GM18951 (cell line): ENCODE data around the gene MTHFD1L.

ENCODE experiments used
- POLR2A ChIP-seq: IDR thresholded peaks from 4 replicates; pipeline ENCODE4 v1.6.1; 2011; ENCODE audit warnings: mild to moderate bottlenecking; ENCODE audit not compliant: insufficient read length, insufficient read depth; ENCODE audit errors: extremely low read depth
- in situ Hi-C: fragments of 300-500 bp; cut with MboI; formaldehyde crosslinking; loops from one replicate; pipeline ENCODE4 v1.12.0; 2022; ENCODE audit warnings: low sequenced_read_pairs, mixed read lengths, inconsistent platforms; ENCODE audit not compliant: unreplicated experiment

The MTHFD1L gene

DNA sequence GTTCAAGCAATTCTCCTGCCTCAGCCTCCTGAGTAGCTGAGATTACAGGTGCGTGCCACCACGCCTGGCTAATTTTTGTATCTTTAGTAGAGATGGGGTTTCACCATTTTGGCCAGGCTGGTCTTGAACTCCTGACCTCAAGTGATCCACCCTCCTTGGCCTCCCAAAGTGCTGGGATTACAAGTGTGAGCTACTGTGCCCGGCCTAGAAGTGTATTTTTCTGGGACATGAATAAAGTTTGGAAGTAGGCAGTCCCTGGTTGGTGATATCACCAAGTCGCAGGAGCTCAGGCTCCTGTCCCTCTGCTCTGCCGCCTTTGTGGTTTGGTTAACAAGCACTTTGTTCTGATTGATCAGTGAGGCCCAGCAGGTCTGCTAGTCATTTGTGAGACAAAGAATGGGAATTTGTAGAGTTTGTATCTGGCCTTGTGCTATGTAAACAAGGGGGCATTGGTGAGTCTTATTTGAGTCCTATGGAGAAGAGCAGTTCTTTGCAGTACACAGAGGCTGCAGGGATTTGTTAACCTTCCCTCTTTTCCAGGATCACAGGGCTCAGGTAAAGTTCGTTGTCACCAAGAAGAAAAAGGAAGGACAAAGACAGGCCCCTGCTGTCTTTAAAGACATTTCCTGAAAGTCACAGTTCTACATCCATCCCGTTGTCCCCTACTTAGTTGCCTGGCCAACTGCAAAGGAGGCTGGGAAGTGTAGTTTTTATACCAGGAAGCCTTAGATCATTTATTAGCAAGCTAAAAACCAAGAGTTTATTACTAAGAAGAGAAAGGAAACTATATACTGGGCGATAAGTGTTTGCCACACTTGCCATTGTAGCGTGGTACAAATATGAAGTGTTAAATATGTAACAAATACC lies 13.1 kb downstream of the MTHFD1L start:
- no peak for TF ChIP-seq POLR2A
- in situ Hi-C loops, result no loop called here

DNA sequence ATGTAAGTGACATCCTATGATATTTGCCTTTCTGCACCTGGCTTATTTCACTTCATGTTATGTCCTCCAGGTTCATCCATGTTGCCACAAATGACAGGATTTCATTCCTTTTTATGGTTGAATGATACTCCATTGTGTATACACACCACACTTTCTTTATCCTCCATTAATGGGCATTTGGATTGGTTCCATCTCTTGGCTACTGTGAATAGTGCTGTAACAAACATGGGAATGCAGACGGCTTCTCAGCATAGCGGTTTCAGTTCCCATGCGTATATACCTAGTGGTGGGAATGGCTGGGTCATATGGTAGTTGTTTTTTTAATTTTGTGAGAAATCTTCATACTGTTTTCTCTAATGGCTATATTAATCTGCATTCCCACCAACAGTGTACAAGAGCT lies 14.8 kb downstream of the MTHFD1L start:
- in situ Hi-C loops, result no loop called here

DNA sequence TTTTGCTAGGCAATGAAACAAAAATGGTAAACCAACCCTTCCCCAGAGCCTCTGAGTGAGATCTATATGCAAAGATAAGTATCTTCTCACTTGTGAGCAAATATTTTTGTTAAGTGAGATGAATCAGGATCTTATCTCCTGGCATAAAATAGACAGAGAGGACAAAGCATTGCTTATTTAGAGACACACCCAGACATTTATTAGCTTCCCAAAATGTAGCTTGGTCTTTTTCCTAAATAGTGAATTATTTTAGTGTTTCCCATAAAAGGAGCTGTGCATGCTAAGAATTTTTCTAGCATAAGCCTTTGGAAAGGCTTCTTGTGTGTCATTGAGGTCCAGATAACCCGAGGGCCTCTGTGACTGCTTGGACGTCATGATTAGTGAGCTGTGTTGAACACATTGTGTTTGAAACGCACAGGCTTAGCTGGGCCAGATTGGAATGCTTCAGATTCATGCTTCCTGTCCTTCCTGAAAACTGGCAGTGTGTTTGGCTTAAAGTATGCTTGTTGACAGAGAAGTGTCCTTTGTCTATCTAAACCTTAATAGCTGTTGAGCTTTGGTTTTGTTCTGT lies 16.5 kb downstream of the MTHFD1L start:
- in situ Hi-C loops, result no loop called here
- no peak for TF ChIP-seq POLR2A

More for the DNA sequence above, 14.8 kb downstream of the MTHFD1L start:
- TF ChIP-seq POLR2A, result no peak

GRCh38 chr6:150883521-150883920 lies 18.0 kb downstream of the MTHFD1L start:
- in situ Hi-C loops, result no loop called here
- no peak for TF ChIP-seq POLR2A

DNA sequence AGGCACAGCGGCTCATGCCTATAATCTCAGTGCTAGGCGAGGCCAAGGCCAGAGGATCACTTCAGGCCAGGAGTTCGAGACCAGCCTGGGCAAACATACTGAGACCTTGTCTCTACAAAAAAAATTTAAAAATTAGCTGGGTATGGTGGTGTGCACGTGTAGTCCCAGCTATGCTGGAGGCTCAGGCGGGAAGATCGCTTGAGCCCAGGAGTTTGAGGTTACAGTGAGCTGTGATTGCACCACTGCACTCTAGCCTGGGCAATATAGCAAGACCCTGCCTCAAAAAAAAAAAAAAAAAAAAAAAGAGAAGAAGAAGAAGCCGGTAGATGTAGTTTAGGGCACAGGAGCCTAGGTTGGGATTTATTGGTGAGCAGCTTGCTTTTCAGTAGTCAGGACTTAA lies 20.7 kb downstream of the MTHFD1L start:
- no peak for TF ChIP-seq POLR2A
- in situ Hi-C loops, result no loop called here

- in situ Hi-C loops, result no loop called here
- TF ChIP-seq POLR2A, result no peak
These were observed 22.6 kb downstream of the MTHFD1L start for GRCh38 chr6:150887978-150888563.

DNA sequence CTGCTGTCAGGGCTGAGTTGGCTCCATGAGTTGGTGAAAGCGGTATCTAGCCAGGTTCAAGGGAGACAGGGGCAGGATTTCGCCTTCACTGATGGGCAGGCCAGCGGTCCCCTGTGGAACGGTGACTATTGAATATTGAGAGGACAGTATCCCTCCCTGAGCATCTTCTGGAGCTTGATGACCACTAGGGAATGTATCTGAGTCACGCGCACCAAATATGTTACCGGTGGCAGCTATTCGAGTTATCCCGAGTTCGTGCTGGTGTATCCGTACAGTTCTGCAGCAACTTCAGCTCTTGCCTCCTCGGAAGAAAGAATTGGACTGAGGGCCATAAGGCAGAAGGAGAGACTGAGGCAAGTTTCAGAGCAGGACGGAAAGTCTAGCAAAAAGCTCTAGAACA lies 24.8 kb downstream of the MTHFD1L start:
- in situ Hi-C loops, result loop anchor here (10.0 kb wide), 1 partner anchor 434 kb away; no protein-coding TSS in a partner anchor
- TF ChIP-seq POLR2A, result no peak

DNA sequence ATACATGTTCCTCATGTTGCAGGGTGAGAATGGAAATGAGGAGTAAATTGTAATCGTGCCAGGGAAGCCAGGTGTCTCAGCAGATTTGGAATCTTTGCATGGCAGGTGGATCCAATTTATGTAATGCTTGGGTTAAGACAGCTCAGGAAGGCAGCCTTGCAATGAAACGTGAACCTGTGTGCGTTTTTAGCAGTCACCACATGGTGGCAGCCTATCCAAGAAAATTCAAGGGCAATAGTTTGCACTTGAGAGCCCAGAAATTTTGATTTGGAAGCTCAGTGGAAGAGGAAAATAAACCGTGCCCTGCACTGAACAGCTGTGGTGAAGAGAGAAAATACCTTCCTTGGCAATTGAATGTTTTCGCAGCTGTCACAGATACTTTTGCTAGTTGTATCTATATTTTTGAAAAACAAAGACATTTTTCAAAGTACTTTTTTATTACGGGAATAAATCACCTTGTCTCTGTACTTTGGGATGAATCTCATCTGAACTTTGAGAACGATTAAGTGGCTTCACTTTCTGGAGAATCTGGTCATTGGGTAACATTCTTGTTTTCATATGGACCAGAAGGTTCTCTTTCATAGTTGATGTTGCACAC lies 26.5 kb downstream of the MTHFD1L start:
- no peak for TF ChIP-seq POLR2A
- in situ Hi-C loops, result loop anchor here (10.0 kb wide), 1 partner anchor 433 kb away; no protein-coding TSS in a partner anchor

GRCh38 chr6:150894191-150894744 lies 28.8 kb downstream of the MTHFD1L start:
- no peak for TF ChIP-seq POLR2A
- in situ Hi-C loops, result loop anchor here (10.0 kb wide), 1 partner anchor 431 kb away; no protein-coding TSS in a partner anchor

- in situ Hi-C loops, result loop anchor here (10.0 kb wide), 1 partner anchor 430 kb away; no protein-coding TSS in a partner anchor
- no peak for TF ChIP-seq POLR2A
These were observed 29.5 kb downstream of the MTHFD1L start for GRCh38 chr6:150894935-150895552.

DNA sequence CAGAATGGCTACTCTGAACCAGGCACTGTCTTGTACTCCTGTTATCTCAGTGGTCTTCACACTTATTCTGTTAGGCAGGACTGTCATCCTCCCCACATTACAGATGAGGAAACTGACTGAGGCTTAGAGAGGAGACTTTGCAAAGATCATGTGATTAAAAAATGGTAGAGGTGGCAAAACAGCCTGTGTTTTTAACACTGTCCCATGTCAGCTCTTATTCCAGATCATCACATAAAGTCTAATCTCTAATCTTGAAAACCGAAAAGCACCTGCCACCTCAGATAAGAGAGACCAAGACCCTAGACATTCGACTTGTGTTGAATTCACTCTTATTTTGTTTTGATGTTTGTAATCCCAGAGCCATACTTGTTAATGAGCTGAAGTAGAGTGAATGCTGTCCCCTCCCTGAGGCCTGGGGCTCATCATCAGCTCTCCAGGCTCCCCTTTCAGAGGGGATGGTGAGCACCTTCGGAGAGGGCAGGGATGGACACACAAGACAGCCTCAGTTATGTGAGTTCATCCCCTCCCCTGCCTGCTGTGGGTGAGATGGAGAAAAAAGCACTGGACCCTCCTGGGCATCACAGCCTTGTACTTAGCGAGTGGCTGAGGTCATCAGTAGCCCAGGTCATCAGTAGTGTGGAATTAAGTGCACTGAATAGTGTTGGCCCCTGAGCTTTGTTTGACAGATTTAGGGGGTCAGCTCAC lies 30.6 kb downstream of the MTHFD1L start:
- in situ Hi-C loops, result loop anchor here (10.0 kb wide), 1 partner anchor 429 kb away; no protein-coding TSS in a partner anchor
- TF ChIP-seq POLR2A, result no peak
